ENCODE data around the gene BTNL9. TPM values are rescaled to one million over a fixed set of nuclear protein-coding genes. Genes with fewer than 3 reads are reported as not detected.
"Not testable (repeated sequence)": the region's sequence is repeated elsewhere in the genome, so short reads cannot be mapped to it uniquely, and the experiment has no call there.

BTNL9 gene
- total and polyA plus RNA-seq, 2 of the 4 experiments (the other 2 are of a cell fraction), result not detected

GRCh38 chr5:181097759-181098491 is 57.9 kb downstream of the BTNL9 start:
- H4K5ac ChIP-seq (ENCODE audit: low read depth, low read length); H3K4ac ChIP-seq (ENCODE audit: low read depth, low read length); H3K4me1 ChIP-seq (ENCODE audit: control insufficient read depth, insufficient read depth, low read length); H3K27ac ChIP-seq (ENCODE audit: insufficient read depth, low read length); H2BK120ac ChIP-seq (ENCODE audit: low read depth, low read length); H2BK5ac ChIP-seq (ENCODE audit: low read depth, low read length, poor library complexity, severe bottlenecking); H3K9ac ChIP-seq (ENCODE audit: low read depth, low read length); H3K56ac ChIP-seq (ENCODE audit: extremely low read depth, insufficient read depth, low read length); H2BK20ac ChIP-seq (ENCODE audit: low read depth, low read length); H3K79me1 ChIP-seq (ENCODE audit: low read depth in 1 of 2, low read length in 2 of 2); POLR2A ChIA-PET (ENCODE audit: unreplicated experiment); H3K27me3 ChIP-seq (ENCODE audit: control insufficient read depth, insufficient read depth, low read length); H4K20me1 ChIP-seq (ENCODE audit: insufficient read depth, low read length); H3K4me3 ChIP-seq (ENCODE audit: insufficient read depth, low read depth, low read length); CTCF ChIA-PET; BruUV-seq (replicated peaks); intact Hi-C loops (cut with micrococcal nuclease); H4K8ac ChIP-seq (ENCODE audit: low read depth in 2 of 2, low read length in 2 of 2); H2AK5ac ChIP-seq (ENCODE audit: low read depth, low read length); in situ Hi-C loops (cut with MboI; ENCODE audit: low sequenced_read_pairs); H3K36me3 ChIP-seq (ENCODE audit: control insufficient read depth, insufficient read depth, low read length); H4K91ac ChIP-seq (ENCODE audit: insufficient read depth, low read depth, low read length); H3K4me2 ChIP-seq (ENCODE audit: low read depth, low read length); H2AK9ac ChIP-seq (replicated peaks; ENCODE audit: low read depth, low read length, poor library complexity); H3K9me3 ChIP-seq (ENCODE audit: control insufficient read depth, insufficient read depth, low read length); DNase-seq; dilution Hi-C loops (cut with HindIII; ENCODE audit: low sequenced_read_pairs, unreplicated experiment); H3K18ac ChIP-seq (ENCODE audit: low read depth, low read length); H3K23ac ChIP-seq (ENCODE audit: low read depth, low read length); H3K9me1 ChIP-seq (ENCODE audit: insufficient read depth, low read length); H2AFZ ChIP-seq (replicated peaks; ENCODE audit: low read length, poor library complexity); H3K14ac ChIP-seq (replicated peaks; ENCODE audit: low read depth, low read length); H2BK15ac ChIP-seq (ENCODE audit: low read depth, low read length): not testable (repeated sequence)
- WGBS, 2 experiments (ENCODE audit: extremely low coverage in 2 of 2, insufficient read length in 1 of 2), result no CpG with 5 or more reads among the region's 56 CpGs
- ATAC-seq (ENCODE audit: low read depth), result peak; percentile 8
